ENCODE measurements around the gene AADAT. TPM values are rescaled to one million over a fixed set of nuclear protein-coding genes. Genes with fewer than 3 reads are reported as not detected.

The AADAT gene
- total and polyA plus RNA-seq, 9 of the 15 experiments (the other 6 are each of a cell fraction or from before 2014, with no cell fraction given), result 0.06 to 0.07 TPM; not detected in 7

GRCh38 chr4:170035231-170035630 lies 54.5 kb downstream of the AADAT start:
- CTCF ChIA-PET (ENCODE audit: low intra/inter-chr PET ratio), result no interaction called here
- no peak for DNase-seq (ENCODE audit: extremely low read depth in 1 of 4, low spot score in 3 of 4)
- Histone ChIP-seq H3K36me3 (ENCODE audit: control insufficient read depth, insufficient read depth, low read length) (no peaks in the 10 kb centered on the region), H3K79me2 (ENCODE audit: control insufficient read depth, insufficient read depth, low read length) (no peaks in the 10 kb centered on the region), H3K9ac (ENCODE audit: insufficient read depth in 1 of 2, low read depth in 2 of 2, low read length in 2 of 2) (no peak overlapping the region), H4K20me1 (replicated peaks; ENCODE audit: control insufficient read depth, insufficient read depth, low read length) (no peaks in the 10 kb centered on the region; the same call in 1 of the 2 replicates), H3K9me1 (ENCODE audit: control insufficient read depth, insufficient read depth, low read length) (no peaks in the 10 kb centered on the region), H3K4me2 (ENCODE audit: insufficient read depth, low read length) (no peak overlapping the region), H2AFZ (ENCODE audit: low read depth, low read length) (no peak overlapping the region), H3K9me3 (replicated peaks; ENCODE audit: control insufficient read depth, insufficient read depth, low read depth, low read length) (no peaks in the 10 kb centered on the region), H3K27ac (ENCODE audit: extremely low read depth, low read depth, low read length) (no peak overlapping the region), H3K4me3 (no peak overlapping the region), H3K4me1 (replicated peaks in 1 of 2; ENCODE audit: control insufficient read depth in 2 of 2, insufficient read depth in 2 of 2, low read length in 2 of 2) (no peaks in the 10 kb centered on the region), H3K27me3 (ENCODE audit: control insufficient read depth in 2 of 2, insufficient read depth in 2 of 2, low read length in 2 of 2) (no peaks in the 10 kb centered on the region; a peak in 2 of 5 replicates)
- no peak for ATAC-seq
- WGBS (ENCODE audit: insufficient coverage, low coverage, missing lambda C conversion rate), result 0% methylated on average over 1 of the region's 1 CpG
- FAIRE-seq, result no peak
- in situ Hi-C loops (cut with MboI) (loop anchor here (25.0 kb wide), 1 partner anchor 423 kb away; the partner anchor contains the start of genes CLCN3 and NEK1), intact Hi-C loops (cut with micrococcal nuclease) (no loop called here)
- TF ChIP-seq POLR2AphosphoS2 (IDR thresholded peaks at IDR 0.05; ENCODE audit: low read length) (no peak), ZBTB9 (CRISPR knock-in tag; IDR thresholded peaks at IDR 0.05) (no peak), NR2C1 (IDR thresholded peaks at IDR 0.05) (no peak), NR2C1 (tag; IDR thresholded peaks at IDR 0.05) (no peak), PTBP1 (IDR thresholded peaks at IDR 0.05; ENCODE audit: low read depth, low read length) (no peak), RB1 (IDR thresholded peaks at IDR 0.05; ENCODE audit: low read depth) (no peak), ZNF282 (CRISPR knock-in tag; IDR thresholded peaks at IDR 0.05) (no peak), ZBTB7A (IDR thresholded peaks at IDR 0.05; ENCODE audit: borderline replicate concordance, control insufficient read depth, low read depth, low read length) (no peak), NCOA2 (IDR thresholded peaks at IDR 0.05; ENCODE audit: partially characterized antibody in 2 of 2) (no peak), ZNF583 (CRISPR knock-in tag; IDR thresholded peaks at IDR 0.05) (no peak), ZNF224 (CRISPR knock-in tag; IDR thresholded peaks at IDR 0.05) (no peak)
- POLR2A ChIA-PET, result no interaction called here
- no TSS peak for BruUV-seq (replicated peaks)

Data from K562 (cell line).